NCI-H1436 (cell line): Measurements from ENCODE around the gene GPLD1.
"Not testable (repeated sequence)": the region's sequence is repeated elsewhere in the genome, so short reads cannot be mapped to it uniquely, and the experiment has no call there.

Source experiments
- DNase-seq: peaks from one replicate; lab custom pipeline; 2025; lab: John Stamatoyannopoulos, UW

The GPLD1 gene

GRCh38 chr6:24489470-24489869, at the start of gene GPLD1:
Gene GPLD1, minus strand, starts transcription at chr6:24489578. Its CDS starts 67 bp downstream, at chr6:24489511.
- DNase-seq, result no peak

- no peak for DNase-seq
Observed at GRCh38 chr6:24537771-24538385, 48.5 kb upstream of the GPLD1 start.

GRCh38 chr6:24537082-24537699, 47.8 kb upstream of the GPLD1 start:
- DNase-seq, result no peak

GRCh38 chr6:24536466-24536865, 47.1 kb upstream of the GPLD1 start:
- no peak for DNase-seq

GRCh38 chr6:24535210-24535609, 45.8 kb upstream of the GPLD1 start:
- DNase-seq, result no peak

GRCh38 chr6:24534329-24534728, 45.0 kb upstream of the GPLD1 start:
- no peak for DNase-seq

- DNase-seq, result no peak
Observed at GRCh38 chr6:24529985-24530384, 40.6 kb upstream of the GPLD1 start.

- peak; percentile 26 for DNase-seq
Observed at GRCh38 chr6:24524805-24525204, 35.4 kb upstream of the GPLD1 start.

GRCh38 chr6:24524329-24524728, 35.0 kb upstream of the GPLD1 start:
- no peak for DNase-seq

GRCh38 chr6:24522228-24523176, 33.1 kb upstream of the GPLD1 start:
- DNase-seq, result peak; percentile 12

GRCh38 chr6:24520929-24521546, 31.7 kb upstream of the GPLD1 start:
- DNase-seq, result peak; percentile 6

GRCh38 chr6:24517659-24518543, 28.5 kb upstream of the GPLD1 start:
- DNase-seq, result no peak

- no peak for DNase-seq
Observed at GRCh38 chr6:24513602-24514001, 24.2 kb upstream of the GPLD1 start.

- DNase-seq, result not testable (repeated sequence)
Observed at GRCh38 chr6:24511976-24512375, 22.6 kb upstream of the GPLD1 start.

- no peak for DNase-seq
Observed at GRCh38 chr6:24506814-24507520, 17.6 kb upstream of the GPLD1 start.

- DNase-seq, result no peak
Observed at GRCh38 chr6:24504649-24505586, 15.5 kb upstream of the GPLD1 start.

GRCh38 chr6:24504287-24504648, 14.9 kb upstream of the GPLD1 start:
- DNase-seq, result no peak

GRCh38 chr6:24501914-24502313, 12.5 kb upstream of the GPLD1 start:
- no peak for DNase-seq

GRCh38 chr6:24501374-24501773, 12.0 kb upstream of the GPLD1 start:
- no peak for DNase-seq

GRCh38 chr6:24500683-24501082, 11.3 kb upstream of the GPLD1 start:
- no peak for DNase-seq
